ENCODE data around the gene PNPLA5.
"Not testable (repeated sequence)": the region's sequence is repeated elsewhere in the genome, so short reads cannot be mapped to it uniquely, and the experiment has no call there.

- TF ChIP-seq, protein P1, sequence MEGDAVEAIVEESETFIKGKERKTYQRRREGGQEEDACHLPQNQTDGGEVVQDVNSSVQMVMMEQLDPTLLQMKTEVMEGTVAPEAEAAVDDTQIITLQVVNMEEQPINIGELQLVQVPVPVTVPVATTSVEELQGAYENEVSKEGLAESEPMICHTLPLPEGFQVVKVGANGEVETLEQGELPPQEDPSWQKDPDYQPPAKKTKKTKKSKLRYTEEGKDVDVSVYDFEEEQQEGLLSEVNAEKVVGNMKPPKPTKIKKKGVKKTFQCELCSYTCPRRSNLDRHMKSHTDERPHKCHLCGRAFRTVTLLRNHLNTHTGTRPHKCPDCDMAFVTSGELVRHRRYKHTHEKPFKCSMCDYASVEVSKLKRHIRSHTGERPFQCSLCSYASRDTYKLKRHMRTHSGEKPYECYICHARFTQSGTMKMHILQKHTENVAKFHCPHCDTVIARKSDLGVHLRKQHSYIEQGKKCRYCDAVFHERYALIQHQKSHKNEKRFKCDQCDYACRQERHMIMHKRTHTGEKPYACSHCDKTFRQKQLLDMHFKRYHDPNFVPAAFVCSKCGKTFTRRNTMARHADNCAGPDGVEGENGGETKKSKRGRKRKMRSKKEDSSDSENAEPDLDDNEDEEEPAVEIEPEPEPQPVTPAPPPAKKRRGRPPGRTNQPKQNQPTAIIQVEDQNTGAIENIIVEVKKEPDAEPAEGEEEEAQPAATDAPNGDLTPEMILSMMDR (conservative IDR thresholded peaks at IDR 0.05; ENCODE audit: low read length): not testable (repeated sequence)
- TF ChIP-seq EZH2phosphoT487 (IDR thresholded peaks at IDR 0.05; ENCODE audit: borderline replicate concordance, low read depth, low read length): not testable (repeated sequence)
Measured at GRCh38 chr22:43869001-43869400, 22.8 kb downstream of the PNPLA5 start.

Measured in OCI-LY7 (cell line).